ENCODE data around the gene SUCLG2.

DNA sequence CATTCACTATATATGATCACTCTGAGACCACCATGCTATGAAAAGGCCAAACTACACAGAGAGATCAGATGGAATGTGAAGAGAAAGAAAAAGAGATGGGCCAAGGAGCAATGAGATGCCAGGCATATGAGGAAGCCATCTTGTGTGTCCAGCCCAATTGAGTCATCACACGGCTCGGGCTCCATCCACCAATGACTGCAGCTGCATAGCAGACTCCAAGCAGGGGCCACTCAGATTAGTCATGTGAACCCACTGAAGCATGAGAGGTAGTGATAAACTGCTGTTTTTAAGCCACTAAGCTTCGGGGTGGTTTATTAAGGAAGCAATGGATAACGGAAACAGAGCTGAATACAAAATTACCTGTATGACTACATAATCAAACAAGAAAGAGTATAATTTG is 185.9 kb downstream of the SUCLG2 start:
- TF ChIP-seq, protein P1, sequence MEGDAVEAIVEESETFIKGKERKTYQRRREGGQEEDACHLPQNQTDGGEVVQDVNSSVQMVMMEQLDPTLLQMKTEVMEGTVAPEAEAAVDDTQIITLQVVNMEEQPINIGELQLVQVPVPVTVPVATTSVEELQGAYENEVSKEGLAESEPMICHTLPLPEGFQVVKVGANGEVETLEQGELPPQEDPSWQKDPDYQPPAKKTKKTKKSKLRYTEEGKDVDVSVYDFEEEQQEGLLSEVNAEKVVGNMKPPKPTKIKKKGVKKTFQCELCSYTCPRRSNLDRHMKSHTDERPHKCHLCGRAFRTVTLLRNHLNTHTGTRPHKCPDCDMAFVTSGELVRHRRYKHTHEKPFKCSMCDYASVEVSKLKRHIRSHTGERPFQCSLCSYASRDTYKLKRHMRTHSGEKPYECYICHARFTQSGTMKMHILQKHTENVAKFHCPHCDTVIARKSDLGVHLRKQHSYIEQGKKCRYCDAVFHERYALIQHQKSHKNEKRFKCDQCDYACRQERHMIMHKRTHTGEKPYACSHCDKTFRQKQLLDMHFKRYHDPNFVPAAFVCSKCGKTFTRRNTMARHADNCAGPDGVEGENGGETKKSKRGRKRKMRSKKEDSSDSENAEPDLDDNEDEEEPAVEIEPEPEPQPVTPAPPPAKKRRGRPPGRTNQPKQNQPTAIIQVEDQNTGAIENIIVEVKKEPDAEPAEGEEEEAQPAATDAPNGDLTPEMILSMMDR (conservative IDR thresholded peaks at IDR 0.05; ENCODE audit: low read depth, low read length) = no peak
- TF ChIP-seq EZH2 (IDR thresholded peaks at IDR 0.05; ENCODE audit: low read length, unreplicated experiment) = no peak
- no peak for TF ChIP-seq EZH2phosphoT487 (IDR thresholded peaks at IDR 0.05; ENCODE audit: borderline replicate concordance, low read length)
